ENCODE measurements around the gene ACKR4.

The ACKR4 gene

DNA sequence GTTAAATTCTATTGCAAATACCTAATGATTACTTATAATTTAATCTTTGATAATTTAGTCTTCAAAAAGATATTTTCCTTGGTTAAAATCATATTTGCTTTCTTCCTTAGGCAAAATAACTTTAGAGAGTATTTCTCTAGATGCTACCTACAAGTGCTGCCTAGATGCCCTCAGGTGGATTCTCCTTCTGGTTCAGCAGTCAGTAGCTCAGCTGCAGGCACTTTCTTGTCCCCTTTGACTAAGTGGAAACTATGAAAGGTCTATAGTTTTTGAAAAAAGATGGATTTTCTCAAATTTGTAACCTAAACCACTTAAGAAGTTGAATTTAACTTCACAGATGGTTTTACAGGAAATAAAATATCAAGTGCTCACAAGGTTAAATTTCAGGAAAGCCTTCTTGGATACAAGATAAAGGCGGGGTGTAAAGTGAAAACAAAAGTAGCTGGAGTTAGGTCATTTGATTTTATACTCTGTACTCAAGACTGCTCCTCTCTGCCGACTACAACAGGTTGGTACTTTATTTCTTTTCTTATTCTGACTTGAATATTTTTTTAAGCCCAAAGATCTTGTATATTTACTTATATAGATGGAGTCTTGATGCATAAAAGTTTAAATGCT is at the start of gene ACKR4:
Gene ACKR4 (plus strand): TSS at position 455 of the 618 bp plus-strand sequence. CDS start 3,128 bp downstream, outside the sequence.
- POLR2A ChIA-PET, result no interaction called here
- CTCF ChIA-PET, result no interaction called here
- no peak for DNase-seq (ENCODE audit: extremely low spot score)
- no peak for TF ChIP-seq ELF4 (IDR thresholded peaks at IDR 0.05)
- no peak for TF ChIP-seq L3MBTL2 (conservative IDR thresholded peaks at IDR 0.05)
- TF ChIP-seq, protein P1, sequence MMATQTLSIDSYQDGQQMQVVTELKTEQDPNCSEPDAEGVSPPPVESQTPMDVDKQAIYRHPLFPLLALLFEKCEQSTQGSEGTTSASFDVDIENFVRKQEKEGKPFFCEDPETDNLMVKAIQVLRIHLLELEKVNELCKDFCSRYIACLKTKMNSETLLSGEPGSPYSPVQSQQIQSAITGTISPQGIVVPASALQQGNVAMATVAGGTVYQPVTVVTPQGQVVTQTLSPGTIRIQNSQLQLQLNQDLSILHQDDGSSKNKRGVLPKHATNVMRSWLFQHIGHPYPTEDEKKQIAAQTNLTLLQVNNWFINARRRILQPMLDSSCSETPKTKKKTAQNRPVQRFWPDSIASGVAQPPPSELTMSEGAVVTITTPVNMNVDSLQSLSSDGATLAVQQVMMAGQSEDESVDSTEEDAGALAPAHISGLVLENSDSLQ (IDR thresholded peaks at IDR 0.05), result no peak
- TF ChIP-seq FOXM1 (IDR thresholded peaks at IDR 0.05; ENCODE audit: borderline replicate concordance), result no peak
- TF ChIP-seq FOXA1 (IDR thresholded peaks at IDR 0.05), result no peak
- no peak for TF ChIP-seq BHLHE40 (IDR thresholded peaks at IDR 0.05; ENCODE audit: borderline replicate concordance)
- TF ChIP-seq HDGF (IDR thresholded peaks at IDR 0.05; ENCODE audit: borderline replicate concordance), result no peak
- no peak for TF ChIP-seq ARNT (IDR thresholded peaks at IDR 0.05)
- TF ChIP-seq ZNF384 (IDR thresholded peaks at IDR 0.05), result no peak
- TF ChIP-seq FOXK2 (IDR thresholded peaks at IDR 0.05), result no peak
- TF ChIP-seq LEF1 (IDR thresholded peaks at IDR 0.05; ENCODE audit: borderline replicate concordance), result no peak
- TF ChIP-seq SUZ12 (IDR thresholded peaks at IDR 0.05), result no peak
- no peak for TF ChIP-seq CTBP1 (IDR thresholded peaks at IDR 0.05; ENCODE audit: borderline replicate concordance)
- TF ChIP-seq TARDBP (IDR thresholded peaks at IDR 0.05), result no peak
- no peak for TF ChIP-seq SP1 (IDR thresholded peaks at IDR 0.05)
- no peak for TF ChIP-seq NFRKB (IDR thresholded peaks at IDR 0.05)

DNA sequence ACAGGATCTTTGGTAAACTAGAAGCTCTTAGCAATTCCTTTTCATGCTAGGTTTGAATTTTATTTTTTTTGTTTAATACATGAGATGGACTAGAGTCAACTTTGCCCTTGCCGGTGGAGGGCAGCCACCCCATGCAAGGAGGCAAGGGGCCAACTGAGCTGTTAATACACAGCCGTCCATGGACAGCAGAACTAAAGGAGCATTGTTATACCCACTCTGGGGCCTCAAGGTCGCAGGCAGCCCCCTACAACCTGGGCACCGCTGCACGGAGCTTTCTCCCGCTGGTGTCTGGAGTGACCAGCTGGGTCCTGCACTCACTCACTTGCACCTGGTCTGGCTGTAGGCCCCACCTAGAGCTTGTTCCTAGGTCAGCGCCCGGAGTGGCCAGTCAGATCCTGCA is 47.9 kb upstream of the ACKR4 start:
- CTCF ChIA-PET, result interaction anchor here (0.6 kb wide), 1 partner anchor 45 kb away, joined by 3 read pairs; no protein-coding TSS in a partner anchor
- TF ChIP-seq ELF4 (IDR thresholded peaks at IDR 0.05) (no peak), L3MBTL2 (conservative IDR thresholded peaks at IDR 0.05) (no peak)
- TF ChIP-seq, protein P1 (IDR thresholded peaks at IDR 0.05), result no peak
- POLR2A ChIA-PET, result no interaction called here
- DNase-seq (ENCODE audit: extremely low spot score), result no peak

DNA sequence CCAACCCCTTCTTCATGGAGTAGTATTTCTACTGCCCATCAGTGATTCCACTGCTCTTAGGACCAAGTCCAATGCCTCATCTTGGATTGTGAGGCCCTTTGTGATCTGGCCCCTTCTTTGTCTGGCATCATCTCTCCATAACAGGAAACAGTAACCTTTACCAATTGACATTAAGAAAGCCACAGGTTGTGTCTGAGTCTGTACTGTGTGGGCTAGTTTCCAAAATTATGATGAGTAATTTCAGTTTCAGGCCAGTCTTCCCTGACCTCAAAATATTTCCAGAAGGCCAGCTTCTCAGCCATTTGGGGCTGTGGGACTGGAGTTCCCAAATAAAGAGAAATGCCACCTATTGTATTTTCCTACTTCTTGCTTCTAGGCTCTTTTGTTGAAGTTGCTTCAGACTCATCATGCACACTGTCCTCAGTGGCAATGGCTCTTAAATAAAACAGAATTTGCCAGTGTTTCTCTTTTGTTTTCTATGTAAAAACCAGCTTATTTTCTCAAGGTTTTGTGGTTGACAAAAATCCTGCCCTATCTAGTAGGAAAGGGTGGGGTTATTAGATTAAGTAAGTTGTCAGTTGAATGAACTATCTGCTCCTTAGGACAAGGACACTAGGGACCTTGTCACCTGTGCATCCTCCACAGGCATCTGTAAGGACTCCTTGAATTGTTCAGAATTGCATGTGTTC is 47.0 kb upstream of the ACKR4 start:
- no peak for TF ChIP-seq SP1 (IDR thresholded peaks at IDR 0.05)
- no peak for DNase-seq (ENCODE audit: extremely low spot score)
- ChIA-PET CTCF (interaction anchor here (0.6 kb wide), 1 partner anchor 44 kb away, joined by 3 read pairs; no protein-coding TSS in a partner anchor), POLR2A (no interaction called here)

DNA sequence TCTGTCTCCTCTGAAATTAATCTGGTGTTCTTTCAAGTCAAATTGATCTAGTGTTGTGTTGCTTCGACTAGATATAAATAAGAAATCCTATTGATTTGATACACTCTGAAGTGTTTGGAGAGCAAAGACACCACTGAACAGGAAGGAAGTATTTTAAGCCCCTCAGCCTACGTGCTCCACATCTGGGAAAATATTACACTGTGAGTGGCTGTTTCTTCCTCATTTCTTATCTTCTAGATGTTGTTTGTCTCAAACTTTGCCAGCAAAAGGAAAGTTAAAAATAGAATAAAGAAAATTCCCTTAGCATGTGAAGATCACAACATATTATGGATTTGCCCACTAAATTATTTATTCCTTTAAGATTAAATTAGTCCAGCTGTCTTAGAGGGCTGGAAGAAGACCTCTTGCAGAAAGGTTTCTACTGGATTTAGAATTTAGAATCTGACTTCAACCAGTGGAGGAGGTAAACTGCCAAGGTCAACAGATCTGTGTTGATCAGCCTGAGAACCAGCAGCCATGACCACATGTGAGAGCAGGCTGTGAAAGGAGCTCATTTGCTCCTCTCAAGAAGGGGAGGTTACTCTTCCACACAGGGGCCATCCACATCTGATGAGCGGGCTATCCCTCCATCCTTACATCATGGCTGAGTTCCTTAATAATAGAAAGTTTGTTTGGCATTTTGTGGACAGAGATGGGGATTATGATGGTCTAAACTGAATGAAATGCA is 46.3 kb upstream of the ACKR4 start:
- ChIA-PET POLR2A (no interaction called here), CTCF (no interaction called here)
- no peak for TF ChIP-seq ZNF384 (IDR thresholded peaks at IDR 0.05)
- TF ChIP-seq FOXK2 (IDR thresholded peaks at IDR 0.05), result no peak
- no peak for TF ChIP-seq TARDBP (IDR thresholded peaks at IDR 0.05)
- TF ChIP-seq, protein P1 (IDR thresholded peaks at IDR 0.05), result no peak
- no peak for TF ChIP-seq L3MBTL2 (conservative IDR thresholded peaks at IDR 0.05)
- no peak for TF ChIP-seq HDGF (IDR thresholded peaks at IDR 0.05; ENCODE audit: borderline replicate concordance)
- DNase-seq (ENCODE audit: extremely low spot score), result no peak

DNA sequence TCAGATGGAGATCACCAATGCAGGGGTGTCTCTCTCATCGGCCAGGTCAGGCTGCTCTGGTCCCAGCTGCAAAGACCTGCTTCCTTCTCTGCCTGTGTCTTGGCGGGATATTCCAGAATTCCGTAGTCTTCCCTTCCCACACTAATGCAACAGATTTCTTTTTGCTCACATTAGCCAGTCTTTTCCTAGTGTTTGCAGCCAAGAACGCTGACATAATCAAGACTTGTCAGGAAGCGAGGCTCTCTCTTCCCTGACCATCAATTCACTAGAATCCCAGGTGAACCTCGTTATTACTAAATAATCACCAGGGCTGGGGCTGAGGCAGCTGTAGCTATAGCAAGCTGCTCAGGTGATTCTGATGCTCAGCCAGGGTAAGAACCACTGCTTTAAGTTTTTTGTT is 43.2 kb upstream of the ACKR4 start:
- TF ChIP-seq SUZ12 (IDR thresholded peaks at IDR 0.05) (no peak), FOXA1 (IDR thresholded peaks at IDR 0.05) (no peak), L3MBTL2 (conservative IDR thresholded peaks at IDR 0.05) (no peak)
- ChIA-PET CTCF (no interaction called here), POLR2A (no interaction called here)
- DNase-seq (ENCODE audit: extremely low spot score), result no peak

DNA sequence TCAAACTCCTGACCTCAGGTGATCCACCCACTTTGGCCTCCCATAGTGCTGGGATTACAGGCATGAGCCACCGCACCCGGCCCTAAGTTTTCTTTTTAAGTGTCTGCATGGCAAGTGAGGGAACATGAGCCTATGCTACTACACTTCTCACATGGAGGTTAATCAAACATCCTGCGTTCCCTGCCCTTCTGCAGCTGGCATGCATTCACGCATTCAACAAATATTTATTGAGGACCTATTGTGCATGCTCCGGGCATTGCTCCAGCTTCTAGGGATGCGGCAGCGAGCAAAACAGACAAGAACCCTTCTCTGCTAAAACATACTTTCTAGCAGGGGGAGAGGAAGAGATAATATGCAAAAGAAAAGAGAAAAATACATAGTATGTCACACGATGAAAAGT is 42.6 kb upstream of the ACKR4 start:
- CTCF ChIA-PET, result no interaction called here
- TF ChIP-seq SP1 (IDR thresholded peaks at IDR 0.05) (no peak), LEF1 (IDR thresholded peaks at IDR 0.05; ENCODE audit: borderline replicate concordance) (no peak), BHLHE40 (IDR thresholded peaks at IDR 0.05; ENCODE audit: borderline replicate concordance) (no peak), ZNF384 (IDR thresholded peaks at IDR 0.05) (no peak), TARDBP (IDR thresholded peaks at IDR 0.05) (no peak), NFRKB (IDR thresholded peaks at IDR 0.05) (no peak), HDGF (IDR thresholded peaks at IDR 0.05; ENCODE audit: borderline replicate concordance) (no peak), CTBP1 (IDR thresholded peaks at IDR 0.05; ENCODE audit: borderline replicate concordance) (no peak), ELF4 (IDR thresholded peaks at IDR 0.05) (no peak), FOXM1 (IDR thresholded peaks at IDR 0.05; ENCODE audit: borderline replicate concordance) (no peak), FOXA1 (IDR thresholded peaks at IDR 0.05) (no peak), SUZ12 (IDR thresholded peaks at IDR 0.05) (no peak), FOXK2 (IDR thresholded peaks at IDR 0.05) (no peak), ARNT (IDR thresholded peaks at IDR 0.05) (no peak), L3MBTL2 (conservative IDR thresholded peaks at IDR 0.05) (no peak)
- TF ChIP-seq, protein P1 (IDR thresholded peaks at IDR 0.05), result no peak
- DNase-seq (ENCODE audit: extremely low spot score), result no peak
- POLR2A ChIA-PET, result no interaction called here
